ENCODE measurements around the gene CLDN5. TPM values are rescaled to one million over a fixed set of nuclear protein-coding genes. Genes with fewer than 3 reads are reported as not detected.

CLDN5 gene
- total RNA-seq, 1 experiment from 2014 or later = 0.47 TPM

DNA sequence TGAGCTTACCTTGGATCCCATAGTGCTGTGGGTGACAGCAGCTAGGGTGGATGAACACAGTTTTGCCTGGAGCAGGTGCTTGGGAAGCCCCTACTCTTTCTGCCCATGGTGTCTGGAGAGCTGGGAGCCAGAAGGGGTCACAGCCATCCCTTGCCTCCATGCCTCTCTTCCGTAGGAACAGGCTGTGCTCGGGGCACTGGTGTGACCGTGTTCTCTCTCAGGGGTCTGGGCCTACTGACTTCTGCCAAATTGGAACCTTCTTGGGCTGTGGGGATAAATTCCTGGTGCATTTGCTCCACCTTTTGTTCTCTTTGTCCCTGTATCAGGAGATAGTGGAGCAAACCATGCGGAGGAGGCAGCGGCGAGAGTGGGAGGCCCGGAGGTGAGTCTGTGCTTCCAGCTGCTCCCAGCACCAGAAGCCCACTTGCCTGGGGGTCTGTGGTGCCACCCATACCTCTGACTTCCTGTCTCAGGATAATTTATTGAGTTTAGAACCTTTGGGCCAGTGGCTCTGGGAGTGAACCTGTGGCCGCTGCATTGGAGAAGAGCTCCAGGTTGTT is 30.1 kb downstream of the CLDN5 start:
- ChIA-PET CTCF (no interaction called here), POLR2A (ENCODE audit: unreplicated experiment) (no interaction called here)
- peaks cover 5% of the 10 kb centered on the region; the same call in 1 of the 2 replicates for H3K4me1 ChIP-seq (ENCODE audit: insufficient read depth, low read length)
- no TSS peak for BruUV-seq (replicated peaks)
- H3K9me3 ChIP-seq (ENCODE audit: low read length) = no peaks in the 10 kb centered on the region
- H4K20me1 ChIP-seq (ENCODE audit: low read length) = 0 out of 2 replicates have a peak, but pooled peaks cover 3% of the 10 kb centered on the region
- no peak overlapping the region for H2AFZ ChIP-seq (ENCODE audit: low read length)
- no peak overlapping the region for H3K27ac ChIP-seq (ENCODE audit: low read length)
- H3K9ac ChIP-seq (ENCODE audit: low read length) = no peak overlapping the region
- intact Hi-C loops (cut with micrococcal nuclease) = loop anchor here (10.0 kb wide), 1 partner anchor 221 kb away; the partner anchor contains the start of gene SEPTIN5
- no peak for ATAC-seq
- H3K36me3 ChIP-seq (ENCODE audit: low read depth, low read length) = peaks cover 22% of the 10 kb centered on the region
- TF ChIP-seq EZH2phosphoT487 (IDR thresholded peaks at IDR 0.05; ENCODE audit: borderline replicate concordance, low read length) (no peak), EZH2 (IDR thresholded peaks at IDR 0.05; ENCODE audit: low read length, unreplicated experiment) (no peak)
- TF ChIP-seq, protein P1, sequence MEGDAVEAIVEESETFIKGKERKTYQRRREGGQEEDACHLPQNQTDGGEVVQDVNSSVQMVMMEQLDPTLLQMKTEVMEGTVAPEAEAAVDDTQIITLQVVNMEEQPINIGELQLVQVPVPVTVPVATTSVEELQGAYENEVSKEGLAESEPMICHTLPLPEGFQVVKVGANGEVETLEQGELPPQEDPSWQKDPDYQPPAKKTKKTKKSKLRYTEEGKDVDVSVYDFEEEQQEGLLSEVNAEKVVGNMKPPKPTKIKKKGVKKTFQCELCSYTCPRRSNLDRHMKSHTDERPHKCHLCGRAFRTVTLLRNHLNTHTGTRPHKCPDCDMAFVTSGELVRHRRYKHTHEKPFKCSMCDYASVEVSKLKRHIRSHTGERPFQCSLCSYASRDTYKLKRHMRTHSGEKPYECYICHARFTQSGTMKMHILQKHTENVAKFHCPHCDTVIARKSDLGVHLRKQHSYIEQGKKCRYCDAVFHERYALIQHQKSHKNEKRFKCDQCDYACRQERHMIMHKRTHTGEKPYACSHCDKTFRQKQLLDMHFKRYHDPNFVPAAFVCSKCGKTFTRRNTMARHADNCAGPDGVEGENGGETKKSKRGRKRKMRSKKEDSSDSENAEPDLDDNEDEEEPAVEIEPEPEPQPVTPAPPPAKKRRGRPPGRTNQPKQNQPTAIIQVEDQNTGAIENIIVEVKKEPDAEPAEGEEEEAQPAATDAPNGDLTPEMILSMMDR (conservative IDR thresholded peaks at IDR 0.05; ENCODE audit: low read depth, low read length) = no peak
- no peaks in the 10 kb centered on the region for H3K9me2 ChIP-seq (replicated peaks; ENCODE audit: low read length)
- no peaks in the 10 kb centered on the region for H3K79me2 ChIP-seq (ENCODE audit: low read length)
- no peak overlapping the region for H3K4me2 ChIP-seq (ENCODE audit: low read length)
- H3K4me3 ChIP-seq (ENCODE audit: low read length) = no peak overlapping the region
- no peaks in the 10 kb centered on the region for H3K27me3 ChIP-seq (ENCODE audit: low read length)
- DNase-seq = no peak
- H3F3A ChIP-seq (ENCODE audit: low read length, unreplicated experiment) = no peaks in the 10 kb centered on the region

DNA sequence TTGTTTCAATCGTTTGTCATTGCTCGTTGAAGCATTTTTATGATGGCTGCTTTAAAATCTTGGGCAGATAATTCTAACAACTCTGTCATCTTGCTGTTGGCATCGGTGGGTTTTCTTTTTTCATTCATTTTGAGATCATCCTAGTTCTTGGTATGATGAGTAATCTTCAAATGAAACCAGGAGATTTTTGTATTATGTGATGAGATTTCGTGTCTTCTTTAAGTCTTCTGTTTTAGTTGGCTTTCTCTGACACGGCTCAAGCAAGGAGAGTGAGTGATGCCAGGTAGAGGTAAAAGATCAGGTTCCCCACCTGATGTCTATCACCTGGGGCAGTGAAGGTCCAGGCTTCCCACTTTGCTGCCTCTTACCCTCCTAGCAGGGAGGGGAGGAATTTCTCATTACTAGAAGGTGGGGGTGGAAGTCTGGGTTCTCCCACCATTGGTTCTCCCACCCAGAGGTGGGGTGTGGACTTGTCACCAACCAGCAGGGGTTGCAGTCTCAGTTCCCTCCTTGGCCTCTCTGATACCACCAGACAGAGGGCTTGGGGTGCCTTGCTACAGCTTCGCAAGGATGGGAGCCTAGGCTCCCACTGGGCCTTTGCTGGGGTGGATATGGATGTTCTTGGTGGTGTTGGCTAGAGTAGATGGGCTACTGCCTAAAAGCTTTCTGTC is 31.6 kb downstream of the CLDN5 start:
- no peak overlapping the region for H3K4me2 ChIP-seq (ENCODE audit: low read length)
- TF ChIP-seq EZH2phosphoT487 (IDR thresholded peaks at IDR 0.05; ENCODE audit: borderline replicate concordance, low read length) = no peak
- TF ChIP-seq, protein P1 (conservative IDR thresholded peaks at IDR 0.05; ENCODE audit: low read depth, low read length) = no peak
- TF ChIP-seq EZH2 (IDR thresholded peaks at IDR 0.05; ENCODE audit: low read length, unreplicated experiment) = no peak
- no peaks in the 10 kb centered on the region for H3K79me2 ChIP-seq (ENCODE audit: low read length)
- 0 out of 2 replicates have a peak, but pooled peaks cover 3% of the 10 kb centered on the region for H4K20me1 ChIP-seq (ENCODE audit: low read length)
- H3K9me2 ChIP-seq (replicated peaks; ENCODE audit: low read length) = no peaks in the 10 kb centered on the region
- H2AFZ ChIP-seq (ENCODE audit: low read length) = no peak overlapping the region
- intact Hi-C loops (cut with micrococcal nuclease) = loop anchor here (10.0 kb wide), 1 partner anchor 222 kb away; the partner anchor contains the start of gene SEPTIN5
- H3K27me3 ChIP-seq (ENCODE audit: low read length) = no peaks in the 10 kb centered on the region
- no peaks in the 10 kb centered on the region for H3K9me3 ChIP-seq (ENCODE audit: low read length)
- no peak for ATAC-seq
- CTCF ChIA-PET = no interaction called here
- no peak overlapping the region for H3K9ac ChIP-seq (ENCODE audit: low read length)
- H3F3A ChIP-seq (ENCODE audit: low read length, unreplicated experiment) = no peaks in the 10 kb centered on the region
- H3K4me3 ChIP-seq (ENCODE audit: low read length) = no peak overlapping the region
- no TSS peak for BruUV-seq (replicated peaks)
- POLR2A ChIA-PET (ENCODE audit: unreplicated experiment) = no interaction called here
- H3K36me3 ChIP-seq (ENCODE audit: low read depth, low read length) = peaks cover 22% of the 10 kb centered on the region
- H3K27ac ChIP-seq (ENCODE audit: low read length) = no peak overlapping the region
- no peak for DNase-seq
- peaks cover 5% of the 10 kb centered on the region; the same call in 1 of the 2 replicates for H3K4me1 ChIP-seq (ENCODE audit: insufficient read depth, low read length)

Measured in PC-3 (cell line).